ENCODE results near the gene TNFRSF1B.

The TNFRSF1B gene

GRCh38 chr1:12141163-12141850 lies 25.5 kb upstream of the TNFRSF1B start:
- no peak for DNase-seq (ENCODE audit: low read depth, low spot score)

GRCh38 chr1:12142141-12142823 lies 24.5 kb upstream of the TNFRSF1B start:
- DNase-seq (ENCODE audit: low read depth, low spot score) = no peak

- DNase-seq (ENCODE audit: low read depth, low spot score) = no peak
These were observed 23.7 kb upstream of the TNFRSF1B start for GRCh38 chr1:12142891-12143630.

GRCh38 chr1:12143631-12144155 lies 23.1 kb upstream of the TNFRSF1B start:
- no peak for DNase-seq (ENCODE audit: low read depth, low spot score)

GRCh38 chr1:12144236-12144635 lies 22.6 kb upstream of the TNFRSF1B start:
- DNase-seq (ENCODE audit: low read depth, low spot score) = no peak

GRCh38 chr1:12144969-12145368 lies 21.8 kb upstream of the TNFRSF1B start:
- DNase-seq (ENCODE audit: low read depth, low spot score) = no peak

GRCh38 chr1:12145616-12146342 lies 21.0 kb upstream of the TNFRSF1B start:
- no peak for DNase-seq (ENCODE audit: low read depth, low spot score)

- no peak for DNase-seq (ENCODE audit: low read depth, low spot score)
These were observed 20.3 kb upstream of the TNFRSF1B start for GRCh38 chr1:12146343-12147112.

- DNase-seq (ENCODE audit: low read depth, low spot score) = no peak
These were observed 19.5 kb upstream of the TNFRSF1B start for GRCh38 chr1:12147201-12147701.

- no peak for DNase-seq (ENCODE audit: low read depth, low spot score)
These were observed 18.4 kb upstream of the TNFRSF1B start for GRCh38 chr1:12148160-12148957.

GRCh38 chr1:12148958-12149790 lies 17.6 kb upstream of the TNFRSF1B start:
- no peak for DNase-seq (ENCODE audit: low read depth, low spot score)

GRCh38 chr1:12149791-12150175 lies 17.0 kb upstream of the TNFRSF1B start:
- DNase-seq (ENCODE audit: low read depth, low spot score) = no peak

- DNase-seq (ENCODE audit: low read depth, low spot score) = no peak
These were observed 16.2 kb upstream of the TNFRSF1B start for GRCh38 chr1:12150456-12151200.

GRCh38 chr1:12151465-12151864 lies 15.3 kb upstream of the TNFRSF1B start:
- no peak for DNase-seq (ENCODE audit: low read depth, low spot score)

GRCh38 chr1:12152113-12152891 lies 14.5 kb upstream of the TNFRSF1B start:
- no peak for DNase-seq (ENCODE audit: low read depth, low spot score)

GRCh38 chr1:12153181-12153785 lies 13.5 kb upstream of the TNFRSF1B start:
- DNase-seq (ENCODE audit: low read depth, low spot score) = no peak

- DNase-seq (ENCODE audit: low read depth, low spot score) = no peak
These were observed 11.5 kb upstream of the TNFRSF1B start for GRCh38 chr1:12155328-12155727.

Measured in activated naive CD8-positive, alpha-beta T cell treated with anti-CD3 and anti-CD28 coated beads, Interleukin-2, amount 50 U/mL, for 16 hours (primary cell).